ENCODE results near the gene SMTNL2.
"Not testable (repeated sequence)": the region's sequence is repeated elsewhere in the genome, so short reads cannot be mapped to it uniquely, and the experiment has no call there.

Gene SMTNL2

GRCh38 chr17:4601326-4601725 lies 17.0 kb downstream of the SMTNL2 start:
- DNase-seq: no peak
- H3K36me3 ChIP-seq (replicated peaks): no peaks in the 10 kb centered on the region
- peaks cover 14% of the 10 kb centered on the region for H3K27me3 ChIP-seq (replicated peaks)
- H3K27ac ChIP-seq: no peak overlapping the region
- TF ChIP-seq CTCF (IDR thresholded peaks at IDR 0.05; ENCODE audit: low read depth, low read length, missing control alignments): no peak
- in situ Hi-C loops (cut with HindIII; ENCODE audit: low pct_ligation_motif_present, low sequenced_read_pairs): no loop called here
- H3K4me3 ChIP-seq (ENCODE audit: low read depth, low read length): no peak overlapping the region

DNA sequence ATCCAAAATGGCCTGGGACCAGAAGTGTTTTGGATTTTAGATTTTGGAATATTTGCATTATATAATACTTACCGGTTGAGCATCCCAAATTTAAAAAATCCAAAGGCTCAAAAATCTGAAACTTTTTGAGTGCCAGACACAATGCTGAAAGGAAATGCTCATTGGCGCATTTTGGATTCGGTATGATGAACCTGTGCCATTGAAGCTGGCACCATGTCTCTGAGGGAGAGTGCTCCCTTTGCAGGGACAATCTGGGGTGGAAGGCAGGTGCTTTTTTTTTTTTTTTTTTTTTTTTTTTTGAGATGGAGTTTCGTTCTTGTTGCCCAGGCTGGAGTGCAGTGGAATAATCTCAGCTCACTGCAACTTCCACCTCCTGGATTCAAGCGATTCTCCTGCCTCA lies 17.7 kb downstream of the SMTNL2 start:
- Histone ChIP-seq H3K4me3 (ENCODE audit: low read depth, low read length) (no peak overlapping the region), H3K27ac (no peak overlapping the region), H3K27me3 (replicated peaks) (peaks cover 14% of the 10 kb centered on the region), H3K36me3 (replicated peaks) (no peaks in the 10 kb centered on the region)
- no peak for TF ChIP-seq CTCF (IDR thresholded peaks at IDR 0.05; ENCODE audit: low read depth, low read length, missing control alignments)
- no peak for DNase-seq
- in situ Hi-C loops (cut with HindIII; ENCODE audit: low pct_ligation_motif_present, low sequenced_read_pairs): no loop called here

GRCh38 chr17:4604111-4604644 lies 19.8 kb downstream of the SMTNL2 start:
- peaks cover 10% of the 10 kb centered on the region for H3K27me3 ChIP-seq (replicated peaks)
- TF ChIP-seq CTCF (IDR thresholded peaks at IDR 0.05; ENCODE audit: low read depth, low read length, missing control alignments): no peak
- peak; percentile 35 for DNase-seq
- no peak overlapping the region for H3K4me3 ChIP-seq (ENCODE audit: low read depth, low read length)
- in situ Hi-C loops (cut with HindIII; ENCODE audit: low pct_ligation_motif_present, low sequenced_read_pairs): no loop called here
- no peak overlapping the region for H3K27ac ChIP-seq
- no peaks in the 10 kb centered on the region for H3K36me3 ChIP-seq (replicated peaks)

GRCh38 chr17:4604736-4605135 lies 20.4 kb downstream of the SMTNL2 start:
- DNase-seq; H3K27me3 ChIP-seq (replicated peaks); in situ Hi-C loops (cut with HindIII; ENCODE audit: low pct_ligation_motif_present, low sequenced_read_pairs); H3K36me3 ChIP-seq (replicated peaks); H3K4me3 ChIP-seq (ENCODE audit: low read depth, low read length); H3K27ac ChIP-seq: not testable (repeated sequence)

DNA sequence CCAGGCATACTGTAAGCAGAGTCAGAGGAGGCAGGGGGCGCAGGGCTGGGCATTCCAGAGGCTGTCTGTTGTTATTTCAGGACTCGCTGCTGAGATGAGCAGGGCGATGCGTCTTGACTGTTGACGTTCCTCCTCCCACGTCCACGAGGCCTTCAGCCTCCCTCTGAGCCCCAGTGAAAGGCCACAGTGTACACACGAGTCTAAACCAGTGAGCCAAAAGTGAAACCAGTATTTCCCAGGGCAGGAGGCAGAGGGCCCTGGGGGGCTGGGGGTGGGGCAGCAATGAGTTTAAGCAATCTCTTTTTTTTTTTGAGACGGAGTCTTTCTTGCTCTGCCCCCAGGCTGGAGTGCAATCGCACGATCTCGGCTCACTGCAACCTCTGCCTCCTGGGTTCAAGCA lies 21.5 kb downstream of the SMTNL2 start:
- H3K36me3 ChIP-seq (replicated peaks): no peaks in the 10 kb centered on the region
- no peak overlapping the region for H3K4me3 ChIP-seq (ENCODE audit: low read depth, low read length)
- H3K27ac ChIP-seq: no peak overlapping the region
- peak; percentile 10 for TF ChIP-seq CTCF (IDR thresholded peaks at IDR 0.05; ENCODE audit: low read depth, low read length, missing control alignments)
- in situ Hi-C loops (cut with HindIII; ENCODE audit: low pct_ligation_motif_present, low sequenced_read_pairs): no loop called here
- DNase-seq: peak; percentile 73
- peaks cover 8% of the 10 kb centered on the region for H3K27me3 ChIP-seq (replicated peaks)

DNA sequence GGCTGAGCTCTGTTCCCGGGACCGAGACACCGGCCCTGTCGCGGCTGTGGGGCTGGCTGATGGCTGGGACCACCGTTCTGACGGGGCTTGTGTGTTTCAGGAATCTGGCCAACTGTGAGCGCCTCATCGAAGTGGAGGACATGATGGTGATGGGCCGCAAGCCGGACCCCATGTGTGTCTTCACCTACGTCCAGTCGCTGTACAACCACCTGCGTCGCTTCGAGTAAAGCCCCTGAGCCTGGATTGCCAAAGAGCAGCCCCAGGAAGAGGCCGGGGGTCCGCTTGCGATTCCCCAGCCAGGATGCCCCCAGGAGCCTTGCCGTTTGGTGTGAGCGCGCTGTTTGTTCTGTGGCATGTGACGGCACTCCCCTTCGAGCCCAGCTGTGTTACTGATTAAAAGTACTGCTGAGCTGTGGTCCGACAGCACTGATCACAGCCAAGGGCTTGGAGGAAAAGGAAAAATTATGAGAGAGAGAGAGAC lies 23.0 kb downstream of the SMTNL2 start:
- Histone ChIP-seq H3K27me3 (replicated peaks) (peaks cover 7% of the 10 kb centered on the region), H3K36me3 (replicated peaks) (no peaks in the 10 kb centered on the region), H3K27ac (no peak overlapping the region), H3K4me3 (ENCODE audit: low read depth, low read length) (no peak overlapping the region)
- in situ Hi-C loops (cut with HindIII; ENCODE audit: low pct_ligation_motif_present, low sequenced_read_pairs): no loop called here
- DNase-seq: no peak
- no peak for TF ChIP-seq CTCF (IDR thresholded peaks at IDR 0.05; ENCODE audit: low read depth, low read length, missing control alignments)
